Coronary artery (tissue), 2 donors: ENCODE results near the gene CLEC3A.

ENCODE experiments used
- DNase-seq: peaks from one replicate; pipeline ENCODE4 v3.0.0-alpha.2; 2017; ENCODE audit warnings: low spot score
- H3K27ac ChIP-seq, 2 donors: fragments of 200-600 bp; sonication (generic); one replicate each; pipeline ENCODE4 v1.5.1; 2016 to 2019
- H3K4me3 ChIP-seq: fragments of 200-600 bp; sonication (generic); 2 replicates; pipeline ENCODE4 v1.5.1; 2016; ENCODE audit warnings: mild to moderate bottlenecking, moderate library complexity
- TF ChIP-seq, protein P1 (sequence below): fragments of 200-600 bp; sonication (generic); IDR thresholded peaks from one replicate; pipeline ENCODE4 v1.5.1; 2019; ENCODE audit warnings: antibody characterized with exemption

The CLEC3A gene

DNA sequence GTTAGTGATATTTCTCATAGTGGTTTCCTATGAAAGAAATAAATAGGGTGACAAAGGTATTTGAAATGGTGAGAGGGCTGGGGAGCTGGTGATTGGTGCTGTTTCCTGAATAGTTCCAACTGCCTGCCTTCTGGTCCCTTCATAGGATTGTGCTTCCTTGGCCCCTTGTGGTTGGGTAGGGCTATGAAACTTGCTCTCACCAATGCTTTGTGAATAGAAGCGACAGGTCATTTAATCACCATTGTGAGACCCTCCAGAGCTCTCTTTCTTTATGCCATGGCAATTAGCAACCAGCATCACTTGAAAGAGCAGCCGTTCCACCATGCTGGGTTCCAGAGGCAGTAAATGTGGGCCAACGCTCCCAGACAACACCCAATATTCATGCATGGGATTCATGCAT lies 53.5 kb downstream of the CLEC3A start:
- no peak overlapping the region for H3K4me3 ChIP-seq
- no peak for DNase-seq
- TF ChIP-seq, protein P1, sequence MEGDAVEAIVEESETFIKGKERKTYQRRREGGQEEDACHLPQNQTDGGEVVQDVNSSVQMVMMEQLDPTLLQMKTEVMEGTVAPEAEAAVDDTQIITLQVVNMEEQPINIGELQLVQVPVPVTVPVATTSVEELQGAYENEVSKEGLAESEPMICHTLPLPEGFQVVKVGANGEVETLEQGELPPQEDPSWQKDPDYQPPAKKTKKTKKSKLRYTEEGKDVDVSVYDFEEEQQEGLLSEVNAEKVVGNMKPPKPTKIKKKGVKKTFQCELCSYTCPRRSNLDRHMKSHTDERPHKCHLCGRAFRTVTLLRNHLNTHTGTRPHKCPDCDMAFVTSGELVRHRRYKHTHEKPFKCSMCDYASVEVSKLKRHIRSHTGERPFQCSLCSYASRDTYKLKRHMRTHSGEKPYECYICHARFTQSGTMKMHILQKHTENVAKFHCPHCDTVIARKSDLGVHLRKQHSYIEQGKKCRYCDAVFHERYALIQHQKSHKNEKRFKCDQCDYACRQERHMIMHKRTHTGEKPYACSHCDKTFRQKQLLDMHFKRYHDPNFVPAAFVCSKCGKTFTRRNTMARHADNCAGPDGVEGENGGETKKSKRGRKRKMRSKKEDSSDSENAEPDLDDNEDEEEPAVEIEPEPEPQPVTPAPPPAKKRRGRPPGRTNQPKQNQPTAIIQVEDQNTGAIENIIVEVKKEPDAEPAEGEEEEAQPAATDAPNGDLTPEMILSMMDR: no peak

DNA sequence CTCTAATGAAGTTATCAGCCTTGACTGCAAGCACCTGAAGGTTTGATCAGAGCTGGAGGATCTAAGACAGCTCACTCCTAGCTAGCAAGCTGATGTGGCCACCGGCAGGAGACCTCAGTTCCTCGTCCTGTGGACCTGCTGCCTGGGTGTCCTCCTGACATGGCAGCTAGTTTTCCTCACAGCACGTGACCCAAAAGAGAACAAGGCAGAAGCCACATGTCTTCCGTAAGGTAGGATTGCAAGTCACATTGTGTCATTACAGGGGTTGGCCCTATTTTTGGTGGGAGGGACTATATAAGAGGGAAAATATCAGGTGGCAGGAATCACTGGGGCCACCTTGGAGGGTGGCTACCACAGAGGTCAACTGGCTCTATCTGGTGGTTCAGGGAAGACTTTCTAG lies 59.0 kb downstream of the CLEC3A start:
- no peak for DNase-seq
- TF ChIP-seq, protein P1: no peak
- Histone ChIP-seq H3K4me3 (no peak overlapping the region), H3K27ac (no peak overlapping the region)

More for the DNA sequence above, 53.5 kb downstream of the CLEC3A start:
- no peak overlapping the region for H3K27ac ChIP-seq
